Lung (tissue), 12 donors: Measurements from ENCODE around the gene SLC16A5. TPM values are rescaled to one million over a fixed set of nuclear protein-coding genes. Genes with fewer than 3 reads are reported as not detected.

ENCODE experiments used
- ATAC-seq: fragments of 200-7000 bp; cut with Tn5 transposase; one replicate; pipeline ENCODE4 v1.9.1; 2020; ENCODE audit warnings: moderate number of reproducible peaks; ENCODE audit not compliant: insufficient read depth, low FRiP score
- DNase-seq, 3 donors: peaks; one replicate each; pipeline ENCODE4 v3.0.0-alpha.2; 2013 to 2017
- H3K27ac ChIP-seq, 2 donors: one replicate each; pipeline ENCODE4 v1.5.1; 2013; ENCODE audit warnings: mild to moderate bottlenecking in 2 of 2, moderate library complexity in 2 of 2, control low read depth in 1 of 2, inconsistent platforms in 1 of 2, low read depth in 1 of 2, low read length in 1 of 2
- H3K27me3 ChIP-seq, 3 donors: one replicate each; pipeline ENCODE4 v1.5.1; 2013; ENCODE audit warnings: low read length in 2 of 3; ENCODE audit not compliant: control insufficient read depth in 3 of 3, insufficient read depth in 3 of 3
- H3K36me3 ChIP-seq, 4 donors: one replicate each; pipeline ENCODE4 v1.5.1; 2013; ENCODE audit warnings: low read length in 4 of 4, mild to moderate bottlenecking in 1 of 4, moderate library complexity in 1 of 4; ENCODE audit not compliant: control insufficient read depth in 4 of 4, insufficient read depth in 4 of 4
- H3K4me1 ChIP-seq, 5 donors: one replicate each; pipeline ENCODE4 v1.5.1; 2013; ENCODE audit warnings: low read length in 5 of 5, mild to moderate bottlenecking in 2 of 5, moderate library complexity in 1 of 5; ENCODE audit not compliant: control insufficient read depth in 5 of 5, insufficient read depth in 5 of 5
- H3K4me3 ChIP-seq: one replicate; pipeline ENCODE4 v1.5.1; 2013; ENCODE audit warnings: mild to moderate bottlenecking, control low read depth, moderate library complexity
- H3K9ac ChIP-seq, 2 donors: one replicate each; pipeline ENCODE4 v1.5.1; 2013; ENCODE audit warnings: low read length in 2 of 2, control low read depth in 1 of 2; ENCODE audit not compliant: insufficient read depth in 1 of 2
- H3K9me3 ChIP-seq, 4 donors: one replicate each; pipeline ENCODE4 v1.5.1; 2013; ENCODE audit warnings: low read length in 3 of 4, mild to moderate bottlenecking in 1 of 4, moderate library complexity in 1 of 4; ENCODE audit not compliant: control insufficient read depth in 4 of 4, insufficient read depth in 3 of 4
- WGBS, 2 donors: extraction: QIAGEN DNeasy Blood & Tissue Kit; methylation state at CpG; one replicate each; pipeline ENCODE4 v1.1.7; 2013; 5-methylcytosine and 5-hydroxymethylcytosine counted together
- polyA plus RNA-seq, 2 donors: library from polyadenylated mRNA; stranded (reverse); fragments of 200-250 nt; gene quantifications; one replicate each; pipeline ENCODE4 v1.2.1, GENCODE V29; 2013
- total RNA-seq, 2 donors: library from RNA; depleted of rRNA in 1 of 2; stranded (reverse); fragments of >200 nt in 1 of 2; gene quantifications; one replicate each; pipeline ENCODE4 v1.2.1, GENCODE V29; 2014 to 2021
- TF ChIP-seq, protein P1 (sequence below): IDR thresholded peaks from 2 replicates; pipeline ENCODE4 v1.5.1; 2012; ENCODE audit warnings: mild to moderate bottlenecking; ENCODE audit errors: control extremely low read depth, extremely low read depth
- donor health status: control.
- donor health status: control.
- donor health status: Bipolar disorder and iron deficiency.
- donor health status: healthy.
- donor health status: DM: yes; HTN: yes; CAD: no.

The SLC16A5 gene
- total and polyA plus RNA-seq, 4 donors = 27.9 to 74.0 (median 42.4) TPM

DNA sequence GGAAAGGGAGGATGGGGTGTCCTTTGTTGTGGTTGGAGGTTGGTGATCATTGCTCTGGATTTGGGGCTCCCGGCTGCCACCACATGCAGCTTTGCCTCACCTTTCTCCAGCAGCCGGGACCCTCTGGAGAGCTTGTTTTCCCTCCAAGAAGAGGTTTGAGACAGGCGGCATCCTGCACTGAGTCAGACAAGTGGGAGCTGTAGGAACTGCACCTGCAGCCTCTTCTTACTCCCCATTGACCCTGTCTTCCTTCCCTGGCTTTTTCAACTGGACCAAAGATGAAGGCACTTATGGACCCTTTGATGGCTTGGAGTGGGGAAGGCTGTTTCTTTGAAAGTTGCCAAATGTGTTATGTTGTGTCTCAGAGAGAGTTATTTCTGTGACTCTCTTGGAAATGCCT lies 24.1 kb upstream of the SLC16A5 start:
- Histone ChIP-seq H3K9me3 (peaks cover 0 to 3% (median 0%) of the 10 kb centered on the region in 4 donors), H3K27me3 (no peaks in the 10 kb centered on the region), H3K9ac (no peak overlapping the region), H3K4me3 (no peak overlapping the region), H3K27ac (no peak overlapping the region), H3K36me3 (peaks cover 2 to 43% (median 31%) of the 10 kb centered on the region in 4 donors), H3K4me1 (peaks cover 0 to 5% (median 0%) of the 10 kb centered on the region in 5 donors)
- WGBS, 2 donors = 92 to 96% methylated on average over 3 of the region's 3 CpGs
- TF ChIP-seq, protein P1, sequence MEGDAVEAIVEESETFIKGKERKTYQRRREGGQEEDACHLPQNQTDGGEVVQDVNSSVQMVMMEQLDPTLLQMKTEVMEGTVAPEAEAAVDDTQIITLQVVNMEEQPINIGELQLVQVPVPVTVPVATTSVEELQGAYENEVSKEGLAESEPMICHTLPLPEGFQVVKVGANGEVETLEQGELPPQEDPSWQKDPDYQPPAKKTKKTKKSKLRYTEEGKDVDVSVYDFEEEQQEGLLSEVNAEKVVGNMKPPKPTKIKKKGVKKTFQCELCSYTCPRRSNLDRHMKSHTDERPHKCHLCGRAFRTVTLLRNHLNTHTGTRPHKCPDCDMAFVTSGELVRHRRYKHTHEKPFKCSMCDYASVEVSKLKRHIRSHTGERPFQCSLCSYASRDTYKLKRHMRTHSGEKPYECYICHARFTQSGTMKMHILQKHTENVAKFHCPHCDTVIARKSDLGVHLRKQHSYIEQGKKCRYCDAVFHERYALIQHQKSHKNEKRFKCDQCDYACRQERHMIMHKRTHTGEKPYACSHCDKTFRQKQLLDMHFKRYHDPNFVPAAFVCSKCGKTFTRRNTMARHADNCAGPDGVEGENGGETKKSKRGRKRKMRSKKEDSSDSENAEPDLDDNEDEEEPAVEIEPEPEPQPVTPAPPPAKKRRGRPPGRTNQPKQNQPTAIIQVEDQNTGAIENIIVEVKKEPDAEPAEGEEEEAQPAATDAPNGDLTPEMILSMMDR = no peak
- DNase-seq (no peak), ATAC-seq (no peak)

DNA sequence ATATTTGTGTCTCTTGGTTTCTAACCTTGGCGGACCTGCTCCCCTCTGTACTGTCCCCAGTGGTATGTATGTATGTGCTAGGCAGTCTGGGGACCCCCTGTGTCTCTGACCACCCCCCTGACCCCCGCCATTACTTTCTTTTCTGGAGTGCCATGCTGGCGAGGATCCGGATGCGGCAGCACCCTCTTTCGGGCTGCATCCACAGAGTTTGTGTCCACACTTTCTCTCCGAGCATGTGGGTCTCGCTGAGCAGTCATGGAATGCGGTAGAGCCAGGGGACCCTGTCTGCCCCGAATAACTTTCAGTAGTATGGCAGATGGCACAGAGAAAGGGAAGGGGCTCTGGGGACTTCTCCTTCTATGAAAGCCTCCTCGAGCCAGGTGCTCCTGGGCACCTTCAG lies 23.7 kb upstream of the SLC16A5 start:
- Histone ChIP-seq H3K36me3 (peaks cover 2 to 43% (median 31%) of the 10 kb centered on the region in 4 donors), H3K27ac (no peak overlapping the region), H3K4me3 (no peak overlapping the region), H3K9me3 (peaks cover 0 to 3% (median 0%) of the 10 kb centered on the region in 4 donors), H3K9ac (no peak overlapping the region), H3K4me1 (peaks cover 0 to 5% (median 0%) of the 10 kb centered on the region in 5 donors), H3K27me3 (no peaks in the 10 kb centered on the region)
- TF ChIP-seq, protein P1 = no peak
- DNase-seq = no peak
- no peak for ATAC-seq
- 95 to 96% methylated on average over 11 of the region's 11 CpGs for WGBS, 2 donors

DNA sequence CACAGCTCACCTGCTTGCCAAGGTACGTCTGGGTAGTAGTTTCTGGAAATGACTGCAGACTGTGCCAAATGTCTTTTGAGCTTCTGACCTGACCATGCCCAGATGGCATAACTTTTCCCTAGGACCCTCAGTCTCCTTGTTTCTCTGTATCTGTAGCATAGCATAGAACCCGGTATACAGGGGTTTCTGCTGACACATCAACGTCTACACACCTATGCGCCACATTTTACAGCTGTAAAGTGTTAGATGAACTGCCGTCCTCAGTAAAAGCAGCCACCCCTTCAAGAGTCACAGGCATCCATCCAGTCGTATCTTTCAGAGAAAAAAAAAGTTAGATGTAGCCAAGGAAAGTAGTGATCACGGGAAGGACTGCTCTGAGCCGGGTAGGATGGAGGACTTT lies 23.3 kb upstream of the SLC16A5 start:
- Histone ChIP-seq H3K27me3 (no peaks in the 10 kb centered on the region), H3K4me3 (no peak overlapping the region), H3K36me3 (peaks cover 2 to 42% (median 29%) of the 10 kb centered on the region in 4 donors), H3K9me3 (peaks cover 0 to 3% (median 0%) of the 10 kb centered on the region in 4 donors), H3K27ac (no peak overlapping the region), H3K4me1 (peaks cover 0 to 5% (median 0%) of the 10 kb centered on the region in 5 donors), H3K9ac (no peak overlapping the region)
- TF ChIP-seq, protein P1 = no peak
- WGBS, 2 donors = 90 to 95% methylated on average over 8 of the region's 8 CpGs
- ATAC-seq (no peak), DNase-seq (no peak)
